ENCODE results near the gene GRIN2A.

Gene GRIN2A

GRCh38 chr16:10085078-10085798 is 97.0 kb downstream of the GRIN2A start:
- DNase-seq (ENCODE audit: low read depth): no peak

DNA sequence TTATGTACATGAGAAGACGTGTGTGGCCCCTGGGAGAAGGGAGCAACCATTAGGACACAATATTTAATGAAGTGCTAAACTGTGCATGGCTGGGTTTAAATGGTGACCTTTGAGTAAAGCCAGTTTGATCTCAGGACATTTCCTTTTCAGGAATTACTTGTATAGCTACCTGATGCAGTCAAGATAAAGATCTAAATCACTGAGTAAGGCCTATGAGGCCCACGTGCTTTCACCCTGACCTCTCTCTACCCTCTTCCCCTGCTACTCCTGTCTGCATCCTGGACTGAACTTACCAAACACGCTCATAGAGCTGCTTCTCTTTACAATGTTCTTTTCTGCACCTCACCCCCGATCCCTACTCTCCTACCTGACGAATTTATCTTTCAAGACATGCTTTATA is 98.9 kb downstream of the GRIN2A start:
- DNase-seq (ENCODE audit: low read depth): no peak

DNA sequence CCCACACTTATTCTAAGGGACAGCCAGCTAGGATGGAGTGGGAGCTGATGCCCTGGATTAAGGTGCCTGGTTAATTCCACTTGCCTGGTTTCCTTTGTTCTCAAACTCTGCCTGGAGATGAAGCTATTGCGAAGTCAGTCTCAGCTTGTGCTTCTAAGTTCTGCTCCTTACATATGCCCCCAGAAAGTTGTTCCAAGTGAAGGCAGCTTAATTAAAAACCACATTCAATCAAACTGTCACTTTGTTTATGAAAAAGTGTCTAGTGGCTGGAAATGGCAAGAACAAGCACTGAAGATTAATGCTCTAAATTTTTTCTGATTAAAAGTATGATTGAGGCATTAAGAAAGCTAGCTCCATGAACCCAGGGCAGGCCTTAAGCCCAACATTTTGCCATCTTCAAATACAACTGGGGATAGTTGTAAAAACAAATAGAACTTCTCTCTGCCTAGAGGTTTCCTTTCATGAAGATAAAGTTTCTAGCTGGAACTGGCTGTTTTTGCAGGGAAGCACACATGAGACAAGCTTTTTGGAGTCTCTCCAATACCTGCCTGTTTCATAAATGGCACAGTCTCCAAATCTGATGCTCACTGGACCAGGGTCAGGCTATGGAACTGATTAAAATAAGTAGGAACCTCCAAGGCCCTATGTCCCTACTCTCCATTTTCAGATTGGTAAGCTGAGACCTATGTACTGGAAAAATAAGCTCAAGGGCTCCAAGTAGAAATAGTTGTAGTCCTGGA is 100.9 kb downstream of the GRIN2A start:
- DNase-seq (ENCODE audit: low read depth): no peak

- DNase-seq (ENCODE audit: low read depth): no peak
These were observed 102.0 kb downstream of the GRIN2A start for GRCh38 chr16:10080051-10080772.

DNA sequence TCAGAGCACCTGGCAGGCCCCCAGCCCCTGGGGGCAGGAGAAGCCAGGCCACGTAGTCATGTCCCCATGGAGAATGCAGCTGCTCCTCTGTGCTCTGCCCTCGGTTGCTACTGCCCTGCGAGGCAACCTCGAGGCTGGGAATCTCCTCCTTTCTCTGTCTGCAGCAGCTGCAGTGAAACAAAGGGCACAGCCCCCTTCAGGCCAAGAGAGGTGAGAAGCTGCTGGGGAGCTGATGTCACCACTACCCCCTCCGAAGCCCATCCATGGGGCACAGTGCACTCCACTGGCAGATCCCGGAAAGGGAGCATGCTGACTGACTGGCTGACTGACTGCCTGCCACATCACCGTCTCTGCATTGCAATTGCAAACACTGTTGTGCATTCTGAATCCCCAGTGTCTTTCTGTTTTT is 103.7 kb downstream of the GRIN2A start:
- no peak for DNase-seq (ENCODE audit: low read depth)

DNA sequence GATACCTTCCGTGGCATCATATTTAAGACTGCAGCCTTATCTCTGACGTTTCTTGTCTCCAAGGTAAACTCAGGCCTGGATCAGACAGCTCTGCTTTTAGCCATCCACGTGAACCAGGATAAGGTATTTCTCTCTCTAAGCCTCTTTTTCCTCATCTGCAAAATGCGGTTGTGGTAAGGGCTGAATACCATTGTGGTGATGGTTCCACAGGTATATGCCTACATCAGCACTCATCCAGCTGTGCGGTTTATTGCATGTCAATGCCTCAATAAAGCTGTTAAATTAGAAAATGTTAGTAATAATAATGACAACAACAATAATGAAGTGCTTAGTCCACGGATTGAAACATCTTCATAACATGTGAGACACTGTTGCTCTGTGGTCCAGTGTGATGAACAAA is 104.4 kb downstream of the GRIN2A start:
- no peak for DNase-seq (ENCODE audit: low read depth)

GRCh38 chr16:10076037-10076436 is 106.2 kb downstream of the GRIN2A start:
- DNase-seq (ENCODE audit: low read depth): no peak

DNA sequence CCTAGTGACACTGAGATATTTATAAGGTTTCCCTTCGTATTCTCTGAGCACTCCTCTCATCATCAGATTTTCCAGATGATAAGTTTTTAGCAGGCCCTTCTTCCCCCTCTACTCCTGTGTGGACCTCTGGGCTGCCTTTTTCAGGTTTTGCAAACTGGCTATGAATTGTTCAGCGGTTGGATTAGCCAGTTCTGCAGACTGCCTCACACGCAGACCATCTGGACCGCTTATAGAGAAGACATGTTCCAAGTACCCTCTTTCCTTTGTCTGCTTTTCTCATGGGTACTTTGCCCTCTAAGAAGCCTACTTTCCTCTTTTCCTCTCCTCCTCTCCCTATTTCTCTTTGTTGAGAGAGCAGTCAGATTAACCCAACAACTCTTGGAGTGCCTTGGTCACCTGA is 111.6 kb downstream of the GRIN2A start:
- DNase-seq (ENCODE audit: low read depth): no peak

GRCh38 chr16:10069374-10069773 is 112.9 kb downstream of the GRIN2A start:
- no peak for DNase-seq (ENCODE audit: low read depth)

DNA sequence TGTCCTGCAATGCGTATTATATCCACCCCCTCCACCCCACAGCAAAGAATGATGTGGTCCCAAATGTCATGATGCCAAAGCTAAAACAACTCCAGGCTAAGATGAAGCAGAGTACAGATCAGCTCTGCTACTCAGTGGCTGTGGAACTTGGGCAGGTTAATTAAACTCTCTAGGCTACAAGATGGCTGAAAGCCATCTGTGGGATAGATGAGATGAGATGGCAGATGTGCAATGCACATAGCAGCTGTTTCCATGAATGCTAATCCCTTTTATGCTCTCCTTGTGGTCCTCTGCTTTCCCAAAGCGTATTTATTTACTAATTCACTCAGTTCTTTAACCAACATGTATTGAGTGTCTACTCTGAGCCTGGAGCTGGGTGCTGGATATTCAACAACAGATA is 114.4 kb downstream of the GRIN2A start:
- DNase-seq (ENCODE audit: low read depth): no peak

- no peak for DNase-seq (ENCODE audit: low read depth)
These were observed 114.8 kb downstream of the GRIN2A start for GRCh38 chr16:10067406-10067805.

DNA sequence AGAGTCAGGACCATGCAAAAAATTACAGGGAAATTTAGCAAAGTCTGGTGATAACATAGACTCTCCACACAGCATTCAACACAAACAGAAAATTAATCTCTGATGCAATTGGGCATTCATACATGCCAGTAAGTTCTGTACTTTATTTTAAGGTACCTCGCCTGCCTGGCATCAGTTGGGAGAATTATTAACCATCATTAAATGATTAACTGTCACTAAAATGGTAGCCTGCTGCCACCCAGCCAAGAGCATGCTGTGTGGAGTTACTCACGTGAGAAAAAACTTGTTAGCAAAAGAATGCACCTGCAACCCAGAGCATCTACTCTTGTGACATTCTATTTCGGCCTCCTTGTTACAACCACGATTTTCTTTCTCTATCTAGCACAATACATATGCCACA is 117.2 kb downstream of the GRIN2A start:
- no peak for DNase-seq (ENCODE audit: low read depth)

DNA sequence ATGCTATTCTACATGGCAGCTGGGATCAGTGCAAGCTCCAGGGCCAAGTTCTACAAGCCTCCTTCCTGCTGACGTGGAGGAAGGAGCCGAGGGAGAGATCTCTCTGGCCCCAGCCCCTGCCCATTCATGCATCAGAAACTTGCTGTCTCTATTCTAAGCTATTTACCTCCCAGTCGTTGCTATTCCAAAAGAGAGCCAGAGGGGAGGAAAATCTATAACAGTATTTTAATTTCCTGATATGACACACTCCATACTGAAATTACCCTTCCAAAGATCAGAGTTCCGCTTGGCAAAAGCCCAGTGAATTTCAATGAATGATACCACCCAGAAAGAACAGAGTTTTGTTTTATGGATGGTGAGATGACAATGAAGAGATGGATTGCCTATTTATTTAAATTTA is 133.4 kb downstream of the GRIN2A start:
- no peak for DNase-seq (ENCODE audit: low read depth)

DNA sequence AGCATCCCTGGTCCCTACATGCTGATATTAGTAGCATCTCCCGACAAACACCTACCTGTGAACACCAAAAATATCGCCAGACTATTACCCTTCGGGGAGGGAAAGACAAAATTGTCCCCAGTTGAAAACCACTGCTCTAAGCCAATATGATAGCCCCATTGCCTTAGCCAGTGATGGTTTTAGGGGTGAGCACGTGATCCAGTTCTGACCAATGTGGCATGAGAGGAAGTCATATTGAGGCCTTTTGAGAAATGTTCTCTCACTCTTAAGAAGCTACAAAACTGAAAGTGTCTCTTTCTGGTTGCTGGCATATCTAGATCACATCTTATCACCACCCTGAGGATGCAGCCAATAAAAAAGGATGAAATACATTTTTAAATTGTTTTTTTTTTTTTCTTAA is 136.3 kb downstream of the GRIN2A start:
- no peak for DNase-seq (ENCODE audit: low read depth)

GRCh38 chr16:10045291-10045775 is 136.9 kb downstream of the GRIN2A start:
- no peak for DNase-seq (ENCODE audit: low read depth)

GRCh38 chr16:10040136-10041080 is 141.8 kb downstream of the GRIN2A start:
- no peak for DNase-seq (ENCODE audit: low read depth)

DNA sequence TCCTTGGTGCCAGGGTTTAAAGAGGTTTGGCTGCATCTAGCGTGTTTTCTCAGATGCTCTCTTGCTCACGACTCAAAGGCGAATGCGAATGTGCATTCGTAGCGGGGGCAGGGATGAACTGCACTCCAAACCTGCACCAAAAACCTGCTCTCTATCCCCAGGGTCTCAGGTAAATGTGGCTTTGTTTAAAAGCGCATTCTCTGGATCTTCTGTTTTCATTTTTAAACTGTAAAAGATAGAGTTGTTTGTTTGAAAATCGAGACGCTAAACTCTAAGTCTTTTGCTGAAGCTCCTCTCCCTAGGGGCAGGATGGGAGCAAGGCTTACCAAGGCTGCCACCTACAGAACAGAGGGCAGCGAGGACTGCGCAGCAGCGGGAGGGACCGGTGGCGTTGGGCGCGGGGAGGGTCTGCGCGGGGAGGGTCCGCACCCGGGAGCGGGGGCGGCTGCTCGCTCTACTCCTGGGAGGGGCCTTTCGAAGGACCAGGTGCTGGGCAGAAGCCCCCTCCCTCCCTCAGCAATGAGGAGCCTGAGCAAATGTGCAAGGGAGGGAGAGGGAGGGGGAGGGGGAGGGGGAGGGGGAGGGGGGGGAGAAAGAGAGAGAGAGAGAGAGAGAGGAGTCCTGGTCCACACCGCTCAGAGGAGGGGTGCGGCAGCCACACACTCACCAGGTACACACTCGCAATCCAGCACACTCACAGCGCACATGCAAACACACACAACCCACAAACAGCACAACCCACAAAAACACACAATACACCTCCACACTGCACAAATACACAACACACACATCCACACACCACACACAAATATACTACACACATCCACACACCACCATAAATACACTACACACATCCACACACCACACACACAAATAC is 142.8 kb downstream of the GRIN2A start:
- DNase-seq (ENCODE audit: low read depth): no peak

GRCh38 chr16:10037751-10038150 is 144.5 kb downstream of the GRIN2A start:
- no peak for DNase-seq (ENCODE audit: low read depth)

GRCh38 chr16:10036956-10037355 is 145.3 kb downstream of the GRIN2A start:
- DNase-seq (ENCODE audit: low read depth): no peak

DNA sequence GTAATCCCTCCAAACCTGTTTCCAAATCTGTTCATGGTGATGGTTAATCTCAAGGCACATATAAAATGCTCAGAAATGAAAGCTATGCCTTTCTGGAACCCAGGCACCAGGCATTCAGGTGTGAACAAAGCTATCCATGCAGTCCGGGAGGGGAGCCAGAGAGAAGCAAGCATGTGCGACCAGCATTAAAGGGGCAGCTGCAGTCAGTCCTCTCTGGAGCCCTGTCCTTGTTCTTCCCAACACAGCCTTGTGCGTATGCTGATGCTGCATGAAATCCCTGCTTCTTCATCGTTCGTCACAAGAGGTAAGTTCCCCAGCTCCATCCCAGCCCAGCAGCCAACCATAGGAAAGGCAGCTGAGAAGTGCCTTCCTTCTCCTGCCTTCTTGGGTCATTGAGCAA is 148.7 kb downstream of the GRIN2A start:
- no peak for DNase-seq (ENCODE audit: low read depth)

DNA sequence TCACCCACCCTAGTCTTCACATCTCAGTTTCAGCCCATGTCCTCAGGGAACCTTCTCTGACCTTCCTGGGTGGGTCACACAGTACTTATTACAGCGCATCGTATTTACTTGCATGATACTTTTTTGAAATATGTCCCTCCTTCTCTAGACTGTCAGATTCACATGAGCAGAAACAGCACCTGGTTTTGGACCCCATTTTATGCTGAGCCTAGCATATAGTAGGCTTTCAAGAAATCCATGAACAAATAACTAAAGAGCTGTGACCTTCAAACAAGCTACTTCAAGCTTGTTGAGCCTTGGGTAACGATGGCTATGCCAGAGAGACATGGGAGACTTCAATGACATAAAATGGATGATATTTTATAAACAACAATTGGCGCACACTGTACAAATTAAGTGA is 150.3 kb downstream of the GRIN2A start:
- DNase-seq (ENCODE audit: low read depth): no peak
